IMR-90 (cell line): ENCODE results near the gene ZNF41. TPM values are rescaled to one million over a fixed set of nuclear protein-coding genes. Genes with fewer than 3 reads are reported as not detected.

Experiments used
- ATAC-seq: fragments of 200-7000 bp; cut with Tn5 transposase; 2 replicates; pipeline ENCODE4 v1.9.1; 2020; ENCODE audit warnings: low read depth, mild to moderate bottlenecking, moderate library complexity
- BruUV-seq: library from RNA; stranded (reverse); fragments of 400-500 nt; replicated peaks from 2 replicates; lab custom pipeline; 2021; lab: Mats Ljungman, UMichigan
- CTCF ChIA-PET: fragments of 300-600 bp; formaldehyde crosslinking; extraction: SDS; loops from one replicate; lab custom pipeline; 2021; ENCODE audit warnings: antibody characterized with exemption; lab: Yijun Ruan, JAX
- POLR2A ChIA-PET: fragments of 300-600 bp; sonication (Branson Sonifier 250); formaldehyde crosslinking; loops from one replicate; lab custom pipeline; 2022; ENCODE audit warnings: antibody characterized with exemption; ENCODE audit not compliant: unreplicated experiment; lab: Charles Lee
- DNase-seq: peaks from one replicate; pipeline ENCODE4 v3.0.0; 2013
- H2AFZ ChIP-seq: replicated peaks from 2 replicates; pipeline ENCODE3; 2013; ENCODE audit warnings: low read length, mild to moderate bottlenecking; ENCODE audit not compliant: poor library complexity
- H2AK5ac ChIP-seq: 2 replicates; pipeline ENCODE4 v1.6.1; 2013; ENCODE audit warnings: low read depth, low read length, inconsistent platforms
- H2AK9ac ChIP-seq: replicated peaks from 2 replicates; pipeline ENCODE3; 2013; ENCODE audit warnings: mild to moderate bottlenecking, low read depth, low read length, moderate library complexity; ENCODE audit not compliant: poor library complexity
- H2BK120ac ChIP-seq: 2 replicates; pipeline ENCODE4 v1.6.1; 2013; ENCODE audit warnings: low read depth, low read length, inconsistent platforms
- H2BK15ac ChIP-seq: 3 replicates; pipeline ENCODE4 v1.6.1; 2013; ENCODE audit warnings: low read depth, low read length, inconsistent platforms
- H2BK20ac ChIP-seq: 2 replicates; pipeline ENCODE4 v1.6.1; 2013; ENCODE audit warnings: low read depth, mild to moderate bottlenecking, inconsistent platforms, low read length, moderate library complexity
- H2BK5ac ChIP-seq: 2 replicates; pipeline ENCODE4 v1.6.1; 2013; ENCODE audit warnings: mild to moderate bottlenecking, low read depth, low read length, inconsistent platforms; ENCODE audit not compliant: poor library complexity, severe bottlenecking
- H3K14ac ChIP-seq: replicated peaks from 2 replicates; pipeline ENCODE4 v1.6.1; 2013; ENCODE audit warnings: low read depth, low read length, inconsistent platforms
- H3K18ac ChIP-seq: 2 replicates; pipeline ENCODE4 v1.6.1; 2013; ENCODE audit warnings: low read depth, low read length, control low read depth
- H3K23ac ChIP-seq: 2 replicates; pipeline ENCODE4 v1.6.1; 2013; ENCODE audit warnings: low read depth, low read length, inconsistent platforms
- H3K27ac ChIP-seq: 2 replicates; pipeline ENCODE4 v1.5.1; 2013; ENCODE audit warnings: mild to moderate bottlenecking, control low read depth, low read length; ENCODE audit not compliant: insufficient read depth
- H3K27me3 ChIP-seq: 2 replicates; pipeline ENCODE4 v1.6.1; 2013; ENCODE audit warnings: low read length; ENCODE audit not compliant: control insufficient read depth, insufficient read depth
- H3K36me3 ChIP-seq: 2 replicates; pipeline ENCODE4 v1.6.1; 2013; ENCODE audit warnings: low read length, mixed read lengths; ENCODE audit not compliant: control insufficient read depth, insufficient read depth
- H3K4ac ChIP-seq: 2 replicates; pipeline ENCODE4 v1.6.1; 2013; ENCODE audit warnings: low read depth, low read length, inconsistent platforms
- H3K4me1 ChIP-seq: 2 replicates; pipeline ENCODE4 v1.6.1; 2013; ENCODE audit warnings: low read length, mixed read lengths; ENCODE audit not compliant: control insufficient read depth, insufficient read depth
- H3K4me2 ChIP-seq: 2 replicates; pipeline ENCODE4 v1.6.1; 2013; ENCODE audit warnings: low read depth, mild to moderate bottlenecking, control low read depth, low read length, moderate library complexity
- H3K4me3 ChIP-seq: 2 replicates; pipeline ENCODE4 v1.5.1; 2013; ENCODE audit warnings: low read depth, mild to moderate bottlenecking, control low read depth, low read length, moderate library complexity; ENCODE audit not compliant: insufficient read depth
- H3K56ac ChIP-seq: 2 replicates; pipeline ENCODE4 v1.6.1; 2013; ENCODE audit warnings: low read length, inconsistent platforms; ENCODE audit not compliant: insufficient read depth; ENCODE audit errors: extremely low read depth
- H3K79me1 ChIP-seq, 2 experiments: 2 replicates each; pipeline ENCODE4 v1.6.1; 2013; ENCODE audit warnings: low read length in 2 of 2, inconsistent platforms in 1 of 2, low read depth in 1 of 2
- H3K9ac ChIP-seq: 2 replicates; pipeline ENCODE4 v1.6.1; 2013; ENCODE audit warnings: low read depth, low read length, control low read depth
- H3K9me1 ChIP-seq: 2 replicates; pipeline ENCODE4 v1.6.1; 2013; ENCODE audit warnings: low read length, inconsistent platforms; ENCODE audit not compliant: insufficient read depth
- H3K9me3 ChIP-seq: 2 replicates; pipeline ENCODE4 v1.6.1; 2013; ENCODE audit warnings: low read length; ENCODE audit not compliant: control insufficient read depth, insufficient read depth
- H4K20me1 ChIP-seq: 2 replicates; pipeline ENCODE4 v1.6.1; 2013; ENCODE audit warnings: low read length, inconsistent platforms; ENCODE audit not compliant: insufficient read depth
- H4K5ac ChIP-seq: 2 replicates; pipeline ENCODE4 v1.6.1; 2013; ENCODE audit warnings: mild to moderate bottlenecking, low read depth, low read length, control low read depth
- H4K8ac ChIP-seq, 2 experiments: 2 replicates each; pipeline ENCODE4 v1.6.1; 2013; ENCODE audit warnings: low read depth in 2 of 2, low read length in 2 of 2, control low read depth in 1 of 2, inconsistent platforms in 1 of 2
- H4K91ac ChIP-seq: 2 replicates; pipeline ENCODE4 v1.6.1; 2013; ENCODE audit warnings: low read depth, low read length, inconsistent platforms; ENCODE audit not compliant: insufficient read depth
- BHLHE40 ChIP-seq: fragments of 150-350 bp; IDR thresholded peaks from 2 replicates; pipeline ENCODE4 v1.6.1; 2016; ENCODE audit warnings: mild to moderate bottlenecking, low read depth, low read length
- CEBPB ChIP-seq: IDR thresholded peaks from 2 replicates; pipeline ENCODE4 v1.6.1; 2012; ENCODE audit warnings: low read depth, low read length, improper control_type of control experiment
- CHD1 ChIP-seq: IDR thresholded peaks from 2 replicates; pipeline ENCODE4 v1.6.1; 2012; ENCODE audit warnings: low read depth, low read length, improper control_type of control experiment
- CTCF ChIP-seq: conservative IDR thresholded peaks from 2 replicates; pipeline ENCODE4 v1.5.1; 2012; ENCODE audit warnings: mild to moderate bottlenecking, low read depth, low read length, improper control_type of control experiment
- FOS ChIP-seq: fragments of 150-350 bp; IDR thresholded peaks from 2 replicates; pipeline ENCODE4 v1.6.1; 2016; ENCODE audit warnings: low read depth, low read length
- MAFK ChIP-seq: IDR thresholded peaks from 2 replicates; pipeline ENCODE4 v1.6.1; 2012; ENCODE audit warnings: low read depth, low read length, improper control_type of control experiment
- MXI1 ChIP-seq: IDR thresholded peaks from 2 replicates; pipeline ENCODE4 v1.6.1; 2012; ENCODE audit warnings: low read depth, mild to moderate bottlenecking, low read length, moderate library complexity, borderline replicate concordance
- NFE2L2 ChIP-seq: fragments of 150-350 bp; IDR thresholded peaks from 2 replicates; pipeline ENCODE4 v1.6.1; 2016; ENCODE audit warnings: low read depth, mild to moderate bottlenecking, low read length
- POLR2A ChIP-seq: IDR thresholded peaks from 2 replicates; pipeline ENCODE4 v1.6.1; 2012; ENCODE audit warnings: mild to moderate bottlenecking, low read depth, low read length
- RAD21 ChIP-seq: IDR thresholded peaks from 2 replicates; pipeline ENCODE4 v1.6.1; 2012; ENCODE audit warnings: low read length, improper control_type of control experiment
- WGBS, 2 experiments: methylation state at CpG; one replicate each; pipeline versions ENCODE4 v1.1.5 to v1.1.7; 2013; ENCODE audit warnings: missing lambda C conversion rate in 2 of 2; ENCODE audit not compliant: insufficient read length in 1 of 2; ENCODE audit errors: extremely low coverage in 2 of 2; 5-methylcytosine and 5-hydroxymethylcytosine counted together
- dilution Hi-C: fragments of 300-500 bp; cut with HindIII; formaldehyde crosslinking; loops from one replicate; pipeline ENCODE4 v1.14.3; 2018; ENCODE audit warnings: low sequenced_read_pairs; ENCODE audit not compliant: unreplicated experiment
- in situ Hi-C: fragments of 300-500 bp; cut with MboI; formaldehyde crosslinking; loops from 3 replicates; pipeline ENCODE4 v1.14.3; 2019; ENCODE audit warnings: low sequenced_read_pairs, inconsistent platforms, mixed read lengths
- intact Hi-C: fragments of 100-400 bp; cut with micrococcal nuclease; formaldehyde crosslinking; loops from 2 replicates; pipeline ENCODE4 v1.10.0; 2022
- polyA plus RNA-seq, 3 experiments: library from polyadenylated mRNA; depleted of rRNA; stranded (reverse); fragments of >200 nt; gene quantifications; 2 replicates each; pipeline ENCODE4 v1.2.3, GENCODE V29; 2012; ENCODE audit warnings: low replicate concordance in 1 of 3
- total RNA-seq: library from RNA; depleted of rRNA; stranded (reverse); fragments of >200 nt; gene quantifications from 2 replicates; pipeline ENCODE4 v1.2.3, GENCODE V29; 2012
- TF ChIP-seq, protein P1 (sequence below): fragments of 150-350 bp; IDR thresholded peaks from 2 replicates; pipeline ENCODE4 v1.6.1; 2017; ENCODE audit warnings: mild to moderate bottlenecking, antibody characterized with exemption, low read length, low read depth

ZNF41 gene
- total and polyA plus RNA-seq, 2 of the 4 experiments (the other 2 are of a cell fraction) = 2.8 to 8.1 TPM

- H3K9me3 ChIP-seq = no peaks in the 10 kb centered on the region
These were observed 47.0 kb upstream of the ZNF41 start for GRCh38 chrX:47530049-47530448.

More at GRCh38 chrX:47530049-47530448, 47.0 kb upstream of the ZNF41 start:
- Histone ChIP-seq H4K8ac (no peak overlapping the region), H3K23ac (no peak overlapping the region), H3K9me1 (no peaks in the 10 kb centered on the region), H3K56ac (no peak overlapping the region), H3K14ac (no peak overlapping the region), H2BK20ac (no peak overlapping the region), H3K4me2 (no peak overlapping the region), H3K79me1 (no peaks in the 10 kb centered on the region; a peak in 1 of 4 replicates), H4K91ac (no peak overlapping the region), H3K9ac (no peak overlapping the region), H3K27me3 (no peaks in the 10 kb centered on the region), H3K4ac (no peak overlapping the region), H2BK120ac (no peak overlapping the region), H2AK5ac (no peak overlapping the region), H3K4me3 (no peak overlapping the region), H4K5ac (no peak overlapping the region), H4K20me1 (no peaks in the 10 kb centered on the region), H2AK9ac (no peak overlapping the region), H2BK15ac (no peak overlapping the region), H3K27ac (no peak overlapping the region), H3K18ac (no peak overlapping the region), H2BK5ac (no peak overlapping the region), H2AFZ (no peak overlapping the region), H3K4me1 (0 out of 2 replicates have a peak, but pooled peaks cover 2% of the 10 kb centered on the region), H3K36me3 (no peaks in the 10 kb centered on the region)
- intact Hi-C loops (no loop called here), in situ Hi-C loops (loop anchor here (25.0 kb wide), 1 partner anchor 507 kb away; no protein-coding TSS in a partner anchor), dilution Hi-C loops (no loop called here)
- ChIA-PET POLR2A (no interaction called here), CTCF (interaction anchor here (1.2 kb wide), 1 partner anchor 115 kb away, joined by 3 read pairs; no protein-coding TSS in a partner anchor)
- BruUV-seq = no TSS peak
- WGBS, 2 experiments = no CpG with 5 or more reads among the region's 6 CpGs
- ATAC-seq = no peak
- TF ChIP-seq RAD21 (no peak), MAFK (no peak), CEBPB (no peak), CTCF (no peak), FOS (no peak), BHLHE40 (no peak), POLR2A (no peak), MXI1 (no peak), CHD1 (no peak), NFE2L2 (no peak)
- TF ChIP-seq, protein P1, sequence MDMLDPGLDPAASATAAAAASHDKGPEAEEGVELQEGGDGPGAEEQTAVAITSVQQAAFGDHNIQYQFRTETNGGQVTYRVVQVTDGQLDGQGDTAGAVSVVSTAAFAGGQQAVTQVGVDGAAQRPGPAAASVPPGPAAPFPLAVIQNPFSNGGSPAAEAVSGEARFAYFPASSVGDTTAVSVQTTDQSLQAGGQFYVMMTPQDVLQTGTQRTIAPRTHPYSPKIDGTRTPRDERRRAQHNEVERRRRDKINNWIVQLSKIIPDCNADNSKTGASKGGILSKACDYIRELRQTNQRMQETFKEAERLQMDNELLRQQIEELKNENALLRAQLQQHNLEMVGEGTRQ = no peak
- DNase-seq = no peak
